ENCODE results near the gene PPP1R2. TPM values are rescaled to one million over a fixed set of nuclear protein-coding genes. Genes with fewer than 3 reads are reported as not detected.

The PPP1R2 gene
- total RNA-seq, 1 experiment from 2014 or later: 38.3 TPM

GRCh38 chr3:195579281-195579680, 36.2 kb upstream of the PPP1R2 start:
- Histone ChIP-seq H3K79me1 (ENCODE audit: insufficient read depth, low read depth, low read length, poor library complexity, severe bottlenecking) (no peaks in the 10 kb centered on the region), H3K27me3 (ENCODE audit: insufficient read depth, low read length) (no peaks in the 10 kb centered on the region), H4K8ac (replicated peaks; ENCODE audit: insufficient read length, low read depth, low read length) (no peak overlapping the region), H3K79me2 (ENCODE audit: insufficient read depth, low read length) (no peaks in the 10 kb centered on the region), H3K14ac (ENCODE audit: insufficient read depth, low read length) (no peak overlapping the region), H3K9me3 (ENCODE audit: control insufficient read depth, low read depth, low read length) (no peaks in the 10 kb centered on the region), H2AK5ac (ENCODE audit: insufficient read length, low read length) (no peak overlapping the region), H3K27ac (ENCODE audit: insufficient read length, low read depth, low read length) (no peak overlapping the region), H2BK15ac (ENCODE audit: low read depth, low read length) (no peak overlapping the region), H3K23ac (ENCODE audit: insufficient read length, low read depth, low read length) (no peak overlapping the region), H2BK5ac (ENCODE audit: insufficient read length, low read length) (no peak overlapping the region), H2BK20ac (ENCODE audit: low read depth, low read length, poor library complexity, severe bottlenecking) (no peak overlapping the region), H3K4me1 (ENCODE audit: insufficient read depth, low read length) (no peaks in the 10 kb centered on the region), H2AFZ (ENCODE audit: low read length) (no peak overlapping the region), H3K56ac (ENCODE audit: insufficient read length, low read depth, low read length) (no peak overlapping the region), H4K5ac (ENCODE audit: insufficient read length, low read depth, low read length) (no peak overlapping the region), H3K18ac (ENCODE audit: insufficient read length, low read depth, low read length) (no peak overlapping the region), H3K4ac (ENCODE audit: low read depth, low read length) (no peak overlapping the region), H3K9ac (ENCODE audit: extremely low read depth, insufficient read length, low read length) (no peak overlapping the region), H2BK120ac (ENCODE audit: low read depth, low read length, poor library complexity, severe bottlenecking) (no peak overlapping the region), H3K23me2 (ENCODE audit: insufficient read length, low read depth, low read length, poor library complexity, severe bottlenecking) (no peaks in the 10 kb centered on the region), H2BK12ac (ENCODE audit: insufficient read length, low read depth, low read length) (no peak overlapping the region), H4K91ac (ENCODE audit: insufficient read length, low read depth, low read length) (no peak overlapping the region), H3T11ph (ENCODE audit: low read length) (no peak overlapping the region), H4K20me1 (ENCODE audit: control insufficient read depth, insufficient read depth, insufficient read length) (no peaks in the 10 kb centered on the region), H3K4me2 (ENCODE audit: insufficient read depth, insufficient read length, low read length) (no peak overlapping the region)
- Mint-ChIP-seq H3K27me3 (ENCODE audit: low read depth) (no peaks in the 10 kb centered on the region; the same call in 1 of the 2 replicates), H3K27ac (no peak overlapping the region), H3K4me3 (no peak overlapping the region), H3K4me1 (peaks cover 8 to 10% of the 10 kb centered on the region in 2 experiments), H3K36me3 (ENCODE audit: insufficient read depth in 1 of 3, low read depth in 3 of 3) (no peaks in the 10 kb centered on the region), H3K9me3 (no peaks in the 10 kb centered on the region)
- DNase-seq: no peak
- TF ChIP-seq, protein P1, sequence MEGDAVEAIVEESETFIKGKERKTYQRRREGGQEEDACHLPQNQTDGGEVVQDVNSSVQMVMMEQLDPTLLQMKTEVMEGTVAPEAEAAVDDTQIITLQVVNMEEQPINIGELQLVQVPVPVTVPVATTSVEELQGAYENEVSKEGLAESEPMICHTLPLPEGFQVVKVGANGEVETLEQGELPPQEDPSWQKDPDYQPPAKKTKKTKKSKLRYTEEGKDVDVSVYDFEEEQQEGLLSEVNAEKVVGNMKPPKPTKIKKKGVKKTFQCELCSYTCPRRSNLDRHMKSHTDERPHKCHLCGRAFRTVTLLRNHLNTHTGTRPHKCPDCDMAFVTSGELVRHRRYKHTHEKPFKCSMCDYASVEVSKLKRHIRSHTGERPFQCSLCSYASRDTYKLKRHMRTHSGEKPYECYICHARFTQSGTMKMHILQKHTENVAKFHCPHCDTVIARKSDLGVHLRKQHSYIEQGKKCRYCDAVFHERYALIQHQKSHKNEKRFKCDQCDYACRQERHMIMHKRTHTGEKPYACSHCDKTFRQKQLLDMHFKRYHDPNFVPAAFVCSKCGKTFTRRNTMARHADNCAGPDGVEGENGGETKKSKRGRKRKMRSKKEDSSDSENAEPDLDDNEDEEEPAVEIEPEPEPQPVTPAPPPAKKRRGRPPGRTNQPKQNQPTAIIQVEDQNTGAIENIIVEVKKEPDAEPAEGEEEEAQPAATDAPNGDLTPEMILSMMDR (conservative IDR thresholded peaks at IDR 0.05): no peak
- WGBS (ENCODE audit: extremely low coverage, insufficient read length, low lambda C conversion rate): no CpG with 5 or more reads among the region's 12 CpGs
